HepG2 (cell line): ENCODE data around the gene POLR3E. TPM values are rescaled to one million over a fixed set of nuclear protein-coding genes. Genes with fewer than 3 reads are reported as not detected.

Source experiments
- ATF6 ChIP-seq: sonication (generic); formaldehyde crosslinking; conservative IDR thresholded peaks from 2 replicates; pipeline ENCODE4 v1.4.0; 2020; ENCODE audit warnings: missing genetic modification reagents
- BRD4 ChIP-seq: sonication (generic); formaldehyde crosslinking; IDR thresholded peaks from 2 replicates; pipeline ENCODE4 v1.4.0; 2020; ENCODE audit warnings: missing genetic modification reagents
- CHCHD3 ChIP-seq: sonication (generic); formaldehyde crosslinking; IDR thresholded peaks from 2 replicates; pipeline ENCODE4 v1.8.0; 2022; ENCODE audit warnings: mild to moderate bottlenecking, missing genetic modification reagents, moderate library complexity
- GATAD1 ChIP-seq: IDR thresholded peaks from 2 replicates; pipeline ENCODE4 v1.6.1; 2016; ENCODE audit warnings: missing genetic modification reagents, missing compliant biosample characterization
- KLF16 ChIP-seq, 2 experiments: sonication (generic) in 1 of 2; formaldehyde crosslinking in 1 of 2; IDR thresholded peaks; 2 replicates each; pipeline versions ENCODE4 v1.6.1 to v1.8.0; 2016 to 2023; ENCODE audit warnings: missing genetic modification reagents in 2 of 2, missing compliant biosample characterization in 1 of 2
- KMT2A ChIP-seq: sonication (generic); formaldehyde crosslinking; IDR thresholded peaks from 2 replicates; pipeline ENCODE4 v1.4.0; 2020; ENCODE audit warnings: missing genetic modification reagents
- KMT2B ChIP-seq: IDR thresholded peaks from 2 replicates; pipeline ENCODE4 v1.6.1; 2016; ENCODE audit warnings: missing genetic modification reagents, missing compliant biosample characterization
- NFAT5 ChIP-seq: sonication (generic); formaldehyde crosslinking; IDR thresholded peaks from 2 replicates; pipeline ENCODE4 v1.4.0; 2020; ENCODE audit warnings: missing genetic modification reagents
- RBM22 ChIP-seq: fragments of 200-400 bp; formaldehyde crosslinking; optimal IDR thresholded peaks from 2 replicates; pipeline ENCODE3; 2017; ENCODE audit warnings: mild to moderate bottlenecking, low read length, moderate library complexity
- SAP130 ChIP-seq: IDR thresholded peaks from 2 replicates; pipeline ENCODE4 v1.6.1; 2016; ENCODE audit warnings: low read depth
- ZBED4 ChIP-seq: sonication (generic); formaldehyde crosslinking; IDR thresholded peaks from 2 replicates; pipeline ENCODE4 v1.4.0; 2020; ENCODE audit warnings: missing genetic modification reagents, borderline replicate concordance
- ZNF317 ChIP-seq: sonication (generic); formaldehyde crosslinking; IDR thresholded peaks from 2 replicates; pipeline ENCODE4 v1.5.0; 2020; ENCODE audit warnings: mild to moderate bottlenecking, missing genetic modification reagents
- ZNF33B ChIP-seq: sonication (generic); formaldehyde crosslinking; IDR thresholded peaks from 2 replicates; pipeline ENCODE4 v1.5.1; 2020; ENCODE audit warnings: mild to moderate bottlenecking, missing genetic modification reagents
- ZNF558 ChIP-seq: sonication (generic); formaldehyde crosslinking; IDR thresholded peaks from 2 replicates; pipeline ENCODE4 v1.9.0; 2022; ENCODE audit warnings: mild to moderate bottlenecking, missing genetic modification reagents, borderline replicate concordance
- ZNF629 ChIP-seq: sonication (generic); formaldehyde crosslinking; conservative IDR thresholded peaks from 2 replicates; pipeline ENCODE4 v1.5.0; 2020; ENCODE audit warnings: missing genetic modification reagents
- ZNF841 ChIP-seq: sonication (generic); formaldehyde crosslinking; IDR thresholded peaks from 2 replicates; pipeline ENCODE4 v1.8.1; 2023; ENCODE audit warnings: missing genetic modification reagents, borderline replicate concordance
- ZSCAN9 ChIP-seq: IDR thresholded peaks from 2 replicates; pipeline ENCODE4 v1.6.1; 2016; ENCODE audit warnings: borderline replicate concordance
- polyA plus RNA-seq, 8 experiments: library from polyadenylated mRNA; depleted of rRNA in 3 of 8; stranded (reverse) in 7 of 8; unstranded in 1 of 8; fragments of >200 nt; fragmentation: Illumina TruSeq in 4 of 8; extraction: Trizol in 4 of 8; gene quantifications; 2 replicates each; pipeline versions ENCODE4 v1.2.1 to v1.2.3, GENCODE V29; 2011 to 2016; ENCODE audit warnings: low read depth in 4 of 8, missing spikeins in 1 of 8, mixed read lengths in 1 of 8; ENCODE audit not compliant: insufficient read depth in 1 of 8
- total RNA-seq, 5 experiments: library from RNA; depleted of rRNA; stranded (reverse); fragments of >200 nt; fragmentation: Illumina TruSeq; extraction: Trizol; gene quantifications; 2 replicates each; pipeline ENCODE4 v1.2.3, GENCODE V29; 2016; ENCODE audit warnings: low read depth in 1 of 5

POLR3E gene
- total and polyA plus RNA-seq, 2 of the 13 experiments (the other 11 are each of a cell fraction or from before 2014, with no cell fraction given): 135 to 262 TPM

GRCh38 chr16:22372882-22373661, 75.9 kb downstream of the POLR3E start (continued):
- no peak for TF ChIP-seq ZBED4 (CRISPR knock-in tag)
- 0 out of 2 replicates have a peak, but pooled peaks have one; percentile 34 for TF ChIP-seq ZNF629 (CRISPR knock-in tag)
- 0 out of 2 replicates have a peak, but pooled peaks have one; percentile 3 for TF ChIP-seq SAP130 (CRISPR knock-in tag)
- TF ChIP-seq KMT2A (CRISPR knock-in tag): no peak
- TF ChIP-seq ZSCAN9 (CRISPR knock-in tag): peak; percentile 10; the same call in 1 of the 2 replicates
- no peak for TF ChIP-seq RBM22
- TF ChIP-seq KMT2B (CRISPR knock-in tag): peak; percentile 16; the same call in 1 of the 2 replicates
- no peak for TF ChIP-seq ZNF33B (CRISPR knock-in tag)
- TF ChIP-seq ZNF317 (CRISPR knock-in tag): 0 out of 2 replicates have a peak, but pooled peaks have one; percentile 74
- TF ChIP-seq NFAT5 (CRISPR knock-in tag): no peak
- TF ChIP-seq GATAD1 (CRISPR knock-in tag): no peak; the same call in 1 of the 2 replicates
- peak in 1 of 2 experiments; percentile 10; a peak in 1 of 4 replicates for TF ChIP-seq KLF16 (CRISPR knock-in tag; IDR thresholded peaks at IDR 0.05)
- TF ChIP-seq CHCHD3 (CRISPR knock-in tag): no peak
- no peak for TF ChIP-seq ZNF841 (CRISPR knock-in tag)
- no peak for TF ChIP-seq BRD4
- TF ChIP-seq ZNF558 (CRISPR knock-in tag): peak; percentile 4; the same call in 1 of the 2 replicates
- TF ChIP-seq ATF6 (CRISPR knock-in tag): 0 out of 2 replicates have a peak, but pooled peaks have one; percentile 21
